H7 (cell line): Measurements from ENCODE around the gene DGAT2. TPM values are rescaled to one million over a fixed set of nuclear protein-coding genes. Genes with fewer than 3 reads are reported as not detected.

Source experiments
- DNase-seq: peaks from one replicate; pipeline ENCODE4 v3.0.0; 2012
- H3K27me3 ChIP-seq: 2 replicates; pipeline ENCODE4 v1.6.0; 2011; ENCODE audit warnings: mild to moderate bottlenecking, low read length; ENCODE audit not compliant: control insufficient read depth, insufficient read depth
- H3K36me3 ChIP-seq: replicated peaks from 2 replicates; pipeline ENCODE4 v1.5.1; 2011; ENCODE audit warnings: low read length; ENCODE audit not compliant: control insufficient read depth, insufficient read depth
- H3K4me3 ChIP-seq: 2 replicates; pipeline ENCODE4 v1.5.1; 2011; ENCODE audit warnings: low read depth, mild to moderate bottlenecking, control low read depth, low read length, moderate library complexity; ENCODE audit not compliant: insufficient read depth
- total RNA-seq: library from RNA; depleted of rRNA; stranded (reverse); fragments of >200 nt; shearing (Covaris generic); gene quantifications from 2 replicates; pipeline ENCODE4 v1.2.3, GENCODE V29; 2014

Gene DGAT2
- total RNA-seq, 1 experiment from 2014 or later, result 1.1 TPM

DNA sequence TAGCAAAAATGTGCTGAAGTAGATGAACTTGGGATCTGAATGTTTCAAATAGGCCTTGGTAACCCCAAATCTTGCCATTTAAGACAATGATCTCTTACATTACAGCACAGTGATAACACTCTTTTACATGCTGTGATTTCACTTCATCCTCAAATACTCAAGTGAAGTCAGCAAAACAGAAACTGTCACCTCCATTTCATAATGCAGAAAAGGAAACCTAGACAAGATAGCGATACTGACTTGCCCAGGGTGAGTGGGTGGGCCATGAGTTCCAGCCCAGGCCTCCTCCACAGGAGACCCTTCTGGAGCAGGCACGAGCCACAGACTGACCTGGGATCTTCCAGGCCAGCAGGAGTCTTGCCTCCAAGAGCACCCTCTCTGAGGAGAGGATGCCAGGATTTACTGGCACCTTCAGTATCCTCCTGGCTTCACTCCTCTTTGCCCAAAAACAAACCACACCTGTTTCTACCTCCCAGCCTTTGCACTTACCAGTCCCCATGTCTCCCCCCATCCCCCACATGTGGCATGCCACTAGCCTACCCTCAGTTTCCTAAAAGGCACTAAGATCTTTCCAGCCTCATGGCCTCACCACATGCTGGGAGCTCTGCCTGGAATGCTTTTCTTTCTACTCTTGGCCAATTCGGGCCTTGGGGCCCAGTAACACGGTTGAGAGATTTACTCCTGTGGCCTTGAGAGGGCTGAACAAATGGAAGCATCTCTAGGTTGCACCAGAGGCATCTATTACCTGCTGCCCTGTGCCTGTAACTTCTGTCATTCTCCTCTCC lies 1.9 kb upstream of the DGAT2 start:
- Histone ChIP-seq H3K4me3 (no peak overlapping the region), H3K27me3 (peaks cover 43% of the 10 kb centered on the region), H3K36me3 (no peaks in the 10 kb centered on the region)
- no peak for DNase-seq

DNA sequence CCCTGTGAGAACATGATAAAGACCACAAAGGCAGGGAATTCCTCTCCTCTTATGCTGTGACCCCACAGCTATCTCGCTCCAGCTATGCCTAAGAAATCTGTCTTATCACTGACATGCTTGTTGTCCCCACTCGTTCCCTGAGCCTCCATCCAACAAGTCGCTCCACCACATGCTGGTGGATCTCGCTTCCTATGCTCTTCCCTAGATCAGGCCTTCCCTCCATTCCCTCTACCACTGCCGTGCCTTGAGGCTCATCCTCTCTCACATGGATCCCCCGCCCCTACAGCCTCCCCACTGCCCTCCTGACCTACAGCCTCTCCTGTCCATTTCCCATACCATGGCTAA lies 1.4 kb upstream of the DGAT2 start:
- Histone ChIP-seq H3K36me3 (no peaks in the 10 kb centered on the region), H3K4me3 (no peak overlapping the region), H3K27me3 (peaks cover 43% of the 10 kb centered on the region)
- no peak for DNase-seq

DNA sequence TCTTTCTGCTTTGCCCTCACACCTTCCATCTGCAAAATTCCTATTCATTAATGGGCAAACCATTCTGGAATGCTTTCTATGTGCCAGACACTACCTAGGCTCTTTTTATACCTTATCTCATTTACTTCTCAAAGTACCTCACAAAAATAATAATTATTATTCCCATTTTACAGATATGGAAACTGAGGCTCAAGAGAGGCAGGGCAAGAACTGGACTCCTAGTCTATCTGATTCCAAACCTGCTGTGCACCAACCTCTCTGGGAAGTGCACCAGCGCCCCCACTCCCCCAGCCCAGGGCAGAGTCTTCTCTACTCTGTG lies 826 bp upstream of the DGAT2 start:
- no peak overlapping the region for H3K4me3 ChIP-seq
- peaks cover 43% of the 10 kb centered on the region for H3K27me3 ChIP-seq
- no peaks in the 10 kb centered on the region for H3K36me3 ChIP-seq
- DNase-seq, result no peak

DNA sequence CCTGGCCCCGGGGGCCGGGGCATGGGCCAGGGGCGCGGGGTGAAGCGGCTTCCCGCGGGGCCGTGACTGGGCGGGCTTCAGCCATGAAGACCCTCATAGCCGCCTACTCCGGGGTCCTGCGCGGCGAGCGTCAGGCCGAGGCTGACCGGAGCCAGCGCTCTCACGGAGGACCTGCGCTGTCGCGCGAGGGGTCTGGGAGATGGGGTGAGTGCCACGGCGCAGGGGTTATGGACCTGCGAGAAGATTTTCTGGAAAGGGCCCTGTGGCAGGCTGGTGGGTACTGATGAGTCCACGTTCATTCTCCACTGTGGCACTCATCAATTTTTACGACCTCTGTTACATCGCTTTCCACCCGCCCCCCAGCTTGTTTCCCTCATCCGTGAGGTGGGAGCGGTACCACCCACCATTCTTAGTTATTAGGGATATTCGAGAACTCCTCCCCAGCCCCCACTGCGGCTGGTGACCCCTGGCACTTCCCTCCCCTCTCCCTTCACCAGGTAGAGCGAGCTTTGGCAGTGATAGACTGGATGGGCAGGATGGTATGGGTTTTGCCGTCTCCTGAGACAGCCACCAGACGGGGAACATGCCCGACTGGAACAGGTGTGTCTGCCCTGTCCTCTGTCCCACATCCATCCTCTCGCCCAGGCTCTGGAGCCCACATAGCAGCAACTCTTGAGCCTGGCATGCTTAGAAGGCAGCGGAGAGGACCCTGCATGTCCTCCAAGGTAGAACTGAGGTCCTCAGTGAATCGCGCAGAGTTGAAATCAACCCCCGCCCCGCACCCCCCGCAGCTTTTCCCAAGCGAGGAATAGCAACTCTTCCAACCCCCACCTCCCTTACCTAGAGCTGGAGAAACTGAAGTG lies 562 bp downstream of the DGAT2 start:
- peak; percentile 72 for DNase-seq
- Histone ChIP-seq H3K27me3 (peaks cover 43% of the 10 kb centered on the region), H3K36me3 (no peaks in the 10 kb centered on the region), H3K4me3 (peak overlapping the region; percentile 44)

DNA sequence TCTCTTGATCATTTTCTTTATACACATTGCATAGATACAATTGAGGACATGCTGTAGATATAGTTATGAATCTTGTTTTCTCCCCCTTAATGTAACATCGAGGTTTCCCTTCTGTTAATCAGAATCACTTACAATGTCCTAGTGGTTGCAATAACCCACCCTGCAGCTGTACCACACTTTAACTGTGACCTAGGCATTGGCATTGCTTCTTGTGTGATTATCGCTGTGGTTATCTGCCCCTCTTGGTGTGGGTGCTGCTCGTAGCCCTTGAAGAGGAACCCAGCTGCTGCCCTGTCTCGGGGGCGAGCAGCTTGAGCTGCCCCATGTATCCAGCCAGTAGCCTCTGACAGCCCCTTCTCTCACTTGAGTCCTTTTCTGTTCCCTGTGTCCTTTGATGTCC lies 1.5 kb downstream of the DGAT2 start:
- Histone ChIP-seq H3K4me3 (no peak overlapping the region), H3K27me3 (peaks cover 43% of the 10 kb centered on the region), H3K36me3 (no peaks in the 10 kb centered on the region)
- no peak for DNase-seq

DNA sequence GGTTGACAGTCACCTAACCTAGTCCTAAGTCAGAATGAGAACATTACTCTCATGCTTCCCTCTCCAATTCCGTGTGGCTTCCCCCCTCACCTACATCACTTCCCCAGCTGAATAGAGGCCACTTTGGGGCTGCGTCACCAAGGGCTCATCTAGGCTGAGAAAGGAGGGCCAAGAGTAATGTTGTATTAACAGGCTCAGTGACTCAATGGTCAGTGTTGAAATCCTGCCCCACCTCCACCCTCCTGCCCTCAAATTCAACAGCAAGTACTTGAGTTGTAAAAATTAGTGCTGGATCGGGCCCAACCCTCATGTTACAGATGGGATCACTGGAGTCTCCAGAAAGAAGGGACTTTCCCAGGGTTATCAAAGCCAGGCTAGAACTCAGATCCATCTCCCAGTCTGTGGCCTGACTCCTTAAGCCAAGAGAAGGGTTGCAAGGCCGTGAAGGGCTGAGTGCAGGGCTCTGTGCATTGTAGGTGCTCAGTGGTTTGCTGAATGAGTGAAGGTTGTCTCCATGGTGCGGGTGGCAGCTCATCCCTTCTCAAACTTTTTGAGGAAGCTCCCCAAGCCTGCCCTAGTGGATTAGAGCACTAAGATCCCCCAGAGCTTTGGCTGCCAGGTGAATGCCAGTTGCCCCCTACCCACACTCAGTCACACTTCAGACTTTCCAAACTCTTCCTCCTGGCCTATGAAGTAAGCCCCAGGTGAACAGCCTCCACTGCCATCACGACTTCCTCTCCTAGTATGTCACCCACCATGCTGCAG lies 3.2 kb downstream of the DGAT2 start:
- Histone ChIP-seq H3K36me3 (no peaks in the 10 kb centered on the region), H3K4me3 (no peak overlapping the region), H3K27me3 (peaks cover 45% of the 10 kb centered on the region)
- DNase-seq, result no peak

DNA sequence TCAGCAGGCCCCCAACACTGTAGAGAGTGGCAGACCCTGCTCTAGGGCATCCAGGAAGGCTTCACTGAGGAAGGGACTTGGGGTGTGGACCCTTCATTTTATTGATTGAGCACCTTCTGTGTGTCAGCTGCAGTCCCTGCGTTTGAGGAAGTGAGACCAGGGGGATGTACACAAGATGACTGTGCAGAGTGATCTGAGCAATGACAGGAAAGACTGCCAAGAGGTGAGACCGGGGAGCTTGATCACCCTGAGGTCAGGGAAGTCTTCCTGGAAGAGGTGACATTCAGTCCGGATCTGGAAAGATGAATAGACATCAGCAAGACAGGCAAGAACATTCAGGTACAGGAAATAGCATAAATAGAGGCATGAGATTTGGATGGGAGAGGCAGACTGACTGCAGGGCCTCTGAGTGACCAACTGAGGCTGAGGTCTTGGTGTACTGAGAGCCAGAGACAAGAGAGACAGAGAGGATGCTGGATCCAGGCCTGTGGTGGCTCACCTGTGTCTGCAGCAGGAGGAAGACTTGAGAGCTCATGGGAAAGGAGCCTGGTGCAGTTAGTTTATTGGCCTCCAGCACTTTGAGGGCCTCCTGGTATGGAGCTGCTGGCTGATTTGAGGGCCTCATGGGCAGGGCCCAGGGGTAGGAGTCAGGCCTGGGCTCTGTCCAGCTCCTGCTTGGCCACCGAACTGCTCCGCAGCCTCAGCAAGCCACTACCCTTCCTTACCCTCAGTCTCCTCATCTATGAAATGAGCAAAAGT lies 5.2 kb downstream of the DGAT2 start:
- DNase-seq, result no peak
- Histone ChIP-seq H3K36me3 (no peaks in the 10 kb centered on the region), H3K4me3 (no peak overlapping the region), H3K27me3 (peaks cover 30% of the 10 kb centered on the region)

DNA sequence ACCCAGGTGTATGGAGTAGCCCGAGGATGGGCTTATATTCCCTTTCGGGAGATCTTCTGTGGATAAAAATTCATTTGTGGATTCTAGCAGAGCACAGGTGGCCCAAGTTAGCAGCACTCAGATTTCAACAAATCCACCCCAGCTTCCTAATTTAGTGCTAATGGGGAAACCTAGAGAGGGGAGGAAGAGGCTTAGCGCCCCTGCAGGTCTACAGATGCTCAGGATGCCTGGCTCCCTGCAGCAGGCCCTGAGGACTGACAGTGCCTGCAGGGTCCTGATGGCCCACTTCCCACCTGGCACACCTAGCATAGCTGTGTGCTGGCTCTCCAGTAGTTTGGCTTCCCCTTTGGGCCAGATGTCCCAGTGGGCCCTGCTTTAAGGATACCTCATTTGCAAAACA lies 6.5 kb downstream of the DGAT2 start:
- Histone ChIP-seq H3K27me3 (peaks cover 18% of the 10 kb centered on the region), H3K36me3 (no peaks in the 10 kb centered on the region)
- DNase-seq, result peak; percentile 75

DNA sequence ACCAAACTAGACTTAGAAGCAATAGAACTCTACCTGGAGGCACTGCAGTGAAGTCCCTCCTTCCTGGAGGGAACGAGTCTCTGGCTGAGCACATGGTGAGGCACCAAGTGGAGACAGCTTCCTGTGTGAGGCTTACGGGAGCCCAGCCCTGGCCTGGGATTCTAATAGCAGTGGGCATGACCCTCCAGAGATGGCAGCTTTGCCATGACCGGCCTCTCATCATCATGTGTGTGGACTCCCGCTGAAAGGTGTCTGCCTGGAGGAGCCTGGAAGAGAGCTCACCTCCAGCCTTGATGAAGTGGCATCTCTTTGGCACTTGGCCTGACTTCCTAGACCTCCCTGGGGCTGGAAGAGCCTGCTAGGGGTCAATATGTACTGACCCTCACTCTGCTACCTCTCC lies 8.0 kb downstream of the DGAT2 start:
- no peak for DNase-seq
- Histone ChIP-seq H3K36me3 (no peaks in the 10 kb centered on the region), H3K4me3 (no peak overlapping the region), H3K27me3 (peaks cover 5% of the 10 kb centered on the region; the same call in 1 of the 2 replicates)

More for the DNA sequence above, 6.5 kb downstream of the DGAT2 start:
- H3K4me3 ChIP-seq, result no peak overlapping the region

DNA sequence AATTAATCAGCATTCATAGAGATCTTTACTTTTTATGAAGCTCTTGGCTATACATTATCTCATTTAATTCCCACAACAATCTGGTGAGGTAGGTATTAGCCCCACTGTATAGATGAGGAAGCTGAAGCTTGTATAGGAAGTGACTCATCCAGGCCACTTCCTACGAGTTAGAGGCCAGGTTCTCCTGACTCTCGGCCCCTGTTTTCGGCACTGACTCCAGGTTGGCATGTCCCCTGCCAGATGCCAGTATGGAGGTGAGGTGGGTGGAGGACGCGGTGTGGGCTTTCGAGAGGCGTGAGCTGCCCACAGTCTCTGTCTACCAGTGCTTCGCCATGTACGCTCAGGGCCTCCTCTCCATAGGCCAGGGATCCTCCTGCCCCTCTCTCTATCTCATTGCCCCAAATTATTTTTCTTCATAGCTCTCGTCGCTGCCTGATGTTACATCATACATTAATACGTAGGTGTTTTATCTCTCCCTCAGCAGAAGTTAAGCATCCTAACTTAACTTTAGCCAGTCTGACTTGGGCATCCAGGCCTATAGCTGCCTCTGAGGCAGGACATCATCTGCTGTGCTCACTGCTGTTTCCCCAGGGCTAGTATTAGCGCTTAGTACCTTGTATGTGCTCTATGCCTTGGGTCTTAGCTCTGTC lies 9.0 kb downstream of the DGAT2 start:
- no peak for DNase-seq
- peaks cover 5% of the 10 kb centered on the region; the same call in 1 of the 2 replicates for H3K27me3 ChIP-seq
- H3K36me3 ChIP-seq, result no peaks in the 10 kb centered on the region
- H3K4me3 ChIP-seq, result no peak overlapping the region

DNA sequence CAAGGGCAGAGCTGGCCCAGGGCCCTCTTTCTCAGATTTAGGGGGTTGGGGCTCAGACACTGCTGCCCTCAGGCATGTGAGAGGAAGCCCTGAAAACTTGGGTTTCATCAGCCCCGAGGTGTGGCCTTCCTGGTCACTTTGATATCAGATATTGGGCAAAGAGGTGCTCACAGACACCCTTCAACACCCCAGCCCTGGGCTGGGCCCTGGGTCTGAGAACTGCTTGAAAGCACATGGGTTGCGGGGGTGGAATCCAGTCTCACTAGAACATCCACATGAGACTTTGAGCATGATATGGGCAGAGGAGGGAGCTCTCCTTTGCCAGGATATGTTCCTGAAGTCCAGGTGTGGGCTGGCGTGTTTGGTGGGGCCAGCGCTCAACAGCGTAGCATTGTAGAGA lies 10.4 kb downstream of the DGAT2 start:
- Histone ChIP-seq H3K4me3 (no peak overlapping the region), H3K36me3 (no peaks in the 10 kb centered on the region), H3K27me3 (peaks cover 5% of the 10 kb centered on the region; the same call in 1 of the 2 replicates)
- DNase-seq, result no peak

DNA sequence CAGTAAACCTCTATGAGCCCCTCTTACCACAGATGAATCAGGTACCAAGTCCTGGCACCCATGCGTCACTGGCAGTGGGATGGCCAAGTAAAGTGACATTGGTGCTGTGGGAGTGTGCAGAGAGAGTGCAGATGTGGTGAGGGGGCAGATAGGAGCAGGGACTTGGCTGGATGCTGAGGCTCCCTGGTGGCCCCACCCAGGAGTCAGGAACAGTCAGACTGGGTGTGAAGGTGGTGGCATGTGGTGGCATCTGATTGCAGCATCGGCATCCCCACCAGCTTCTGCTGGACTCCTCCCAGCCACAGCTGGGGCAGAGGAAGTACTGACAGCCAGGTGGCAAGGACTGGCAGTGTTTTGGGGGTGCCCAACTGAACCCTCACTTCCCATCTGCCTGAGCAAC lies 11.4 kb downstream of the DGAT2 start:
- no peak for DNase-seq
- Histone ChIP-seq H3K27me3 (peaks cover 5% of the 10 kb centered on the region; the same call in 1 of the 2 replicates), H3K4me3 (no peak overlapping the region), H3K36me3 (no peaks in the 10 kb centered on the region)

DNA sequence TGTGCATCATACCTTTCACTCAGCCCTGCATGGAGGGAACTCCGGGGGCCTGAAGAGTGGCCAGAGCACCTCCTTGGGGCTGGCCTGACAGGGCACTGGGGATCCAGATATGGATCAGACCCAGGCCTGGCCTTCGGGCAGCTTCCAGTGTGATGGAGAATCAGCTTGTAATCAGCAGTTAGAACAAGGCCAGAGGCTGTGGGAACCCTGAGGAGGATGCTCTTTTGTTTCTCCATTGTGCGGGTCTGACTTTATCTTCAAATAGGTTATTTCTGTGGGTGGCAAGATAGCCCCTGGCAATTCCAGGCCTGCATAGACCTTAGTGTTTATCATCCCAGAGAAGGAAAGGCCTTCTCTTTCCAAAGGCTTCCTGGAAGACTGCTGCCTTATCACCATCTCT lies 12.3 kb downstream of the DGAT2 start:
- Histone ChIP-seq H3K27me3 (peaks cover 3% of the 10 kb centered on the region; the same call in 1 of the 2 replicates), H3K36me3 (no peaks in the 10 kb centered on the region), H3K4me3 (no peak overlapping the region)
- DNase-seq, result no peak

DNA sequence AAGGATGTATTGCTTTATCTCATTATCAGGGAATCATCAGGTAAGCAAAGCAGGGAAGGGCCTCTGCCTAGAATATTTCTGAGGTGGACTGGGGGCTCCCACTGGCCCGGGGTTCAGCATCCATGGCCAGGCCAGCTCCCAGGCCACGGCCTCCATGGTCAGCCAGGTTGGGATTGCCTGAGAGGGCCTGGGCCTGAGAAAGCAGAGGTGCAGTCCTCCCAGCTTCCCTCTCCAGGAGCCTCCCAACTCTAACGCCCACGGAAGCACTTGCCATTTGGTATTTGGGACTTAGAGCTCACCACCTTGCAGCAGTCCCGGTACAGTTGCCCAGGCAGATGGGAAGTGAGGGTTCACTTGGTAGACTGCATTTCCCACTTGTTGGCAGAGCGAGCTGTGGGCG lies 12.7 kb downstream of the DGAT2 start:
- Histone ChIP-seq H3K27me3 (peaks cover under 1% of the 10 kb centered on the region; the same call in 1 of the 2 replicates), H3K4me3 (no peak overlapping the region), H3K36me3 (no peaks in the 10 kb centered on the region)
- no peak for DNase-seq
